Smooth muscle cell (in vitro differentiated cells): Measurements from ENCODE around the gene TMEM151B. TPM values are rescaled to one million over a fixed set of nuclear protein-coding genes. Genes with fewer than 3 reads are reported as not detected.

Experiments
- DNase-seq: peaks from one replicate; lab custom pipeline; 2025; ENCODE audit not compliant: unreplicated experiment; lab: John Stamatoyannopoulos, UW
- H2AFZ ChIP-seq: fragments of 200-600 bp; sonication (generic); 2 replicates; pipeline ENCODE4 v1.6.0; 2016; ENCODE audit warnings: antibody characterized with exemption, low read depth, mild to moderate bottlenecking
- H3F3A ChIP-seq: fragments of 200-600 bp; sonication (generic); 2 replicates; pipeline ENCODE4 v1.6.0; 2017; ENCODE audit warnings: antibody characterized with exemption, low read depth
- H3K27ac ChIP-seq: fragments of 200-600 bp; sonication (generic); 2 replicates; pipeline ENCODE4 v1.5.1; 2016; ENCODE audit warnings: low read depth, mild to moderate bottlenecking
- H3K27me3 ChIP-seq: fragments of 200-600 bp; sonication (generic); 2 replicates; pipeline ENCODE4 v1.6.1; 2016; ENCODE audit warnings: low read depth, mild to moderate bottlenecking
- H3K36me3 ChIP-seq: fragments of 200-600 bp; sonication (generic); 2 replicates; pipeline ENCODE4 v1.5.1; 2016; ENCODE audit warnings: low read depth
- H3K4me1 ChIP-seq: fragments of 200-600 bp; sonication (generic); 2 replicates; pipeline ENCODE4 v1.5.1; 2016; ENCODE audit warnings: low read depth
- H3K4me2 ChIP-seq: fragments of 200-600 bp; sonication (generic); 2 replicates; pipeline ENCODE4 v1.6.0; 2016; ENCODE audit warnings: mild to moderate bottlenecking
- H3K4me3 ChIP-seq: fragments of 200-600 bp; sonication (generic); 2 replicates; pipeline ENCODE4 v1.5.1; 2016; ENCODE audit warnings: mild to moderate bottlenecking
- H3K79me2 ChIP-seq: fragments of 200-600 bp; sonication (generic); 2 replicates; pipeline ENCODE4 v1.6.0; 2016; ENCODE audit warnings: low read depth, mild to moderate bottlenecking
- H3K9ac ChIP-seq: fragments of 200-600 bp; sonication (generic); 2 replicates; pipeline ENCODE4 v1.6.0; 2016; ENCODE audit warnings: low read depth
- H3K9me3 ChIP-seq: fragments of 200-600 bp; sonication (generic); replicated peaks from 2 replicates; pipeline ENCODE4 v1.5.1; 2016; ENCODE audit warnings: low read depth
- H4K20me1 ChIP-seq: fragments of 200-600 bp; sonication (generic); 2 replicates; pipeline ENCODE4 v1.6.0; 2016; ENCODE audit warnings: low read depth
- WGBS: methylation state at CpG from one replicate; pipeline ENCODE4 v1.1.7; 2016; ENCODE audit warnings: low lambda C conversion rate; 5-methylcytosine and 5-hydroxymethylcytosine counted together
- polyA plus RNA-seq: library from polyadenylated mRNA; unstranded; fragments of >200 nt; fragmentation: Nextera tagmentation; extraction: Ambion mirVana; gene quantifications from 2 replicates; pipeline ENCODE4 v1.2.1, GENCODE V29; 2016
- total RNA-seq: library from RNA; depleted of rRNA; stranded (reverse); fragments of >200 nt; gene quantifications from 2 replicates; pipeline ENCODE4 v1.2.3, GENCODE V29; 2014
- TF ChIP-seq, protein P1 (sequence below): fragments of 200-600 bp; sonication (generic); IDR thresholded peaks from 2 replicates; pipeline ENCODE4 v1.5.1; 2017; ENCODE audit warnings: borderline replicate concordance, mild to moderate bottlenecking, antibody characterized with exemption; ENCODE audit not compliant: insufficient read depth, poor library complexity, severe bottlenecking

TMEM151B gene
- total and polyA plus RNA-seq, 2 experiments from 2014 or later, result not detected

DNA sequence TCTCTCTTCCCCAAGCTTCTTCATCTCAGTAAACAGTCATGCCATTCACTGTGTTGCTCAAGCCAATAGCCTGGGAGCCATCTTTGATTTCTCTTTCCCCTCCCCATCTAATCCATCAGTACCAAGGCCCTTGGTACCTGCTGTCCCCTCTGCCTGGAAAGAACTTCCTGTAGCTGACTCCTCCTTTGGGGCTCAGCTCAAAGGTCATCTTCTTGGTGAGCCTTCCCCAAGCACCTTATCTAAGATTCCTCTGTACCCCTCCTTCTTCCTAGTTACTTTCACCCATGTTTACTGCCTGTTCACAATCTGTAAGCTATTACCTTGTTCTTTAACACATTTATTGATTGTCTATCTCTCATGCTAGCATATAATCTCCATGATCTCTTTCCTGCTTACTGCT is 39.4 kb downstream of the TMEM151B start:
- no peak for DNase-seq
- H3K27me3 ChIP-seq, result no peaks in the 10 kb centered on the region
- H3K4me2 ChIP-seq, result no peak overlapping the region
- TF ChIP-seq, protein P1, sequence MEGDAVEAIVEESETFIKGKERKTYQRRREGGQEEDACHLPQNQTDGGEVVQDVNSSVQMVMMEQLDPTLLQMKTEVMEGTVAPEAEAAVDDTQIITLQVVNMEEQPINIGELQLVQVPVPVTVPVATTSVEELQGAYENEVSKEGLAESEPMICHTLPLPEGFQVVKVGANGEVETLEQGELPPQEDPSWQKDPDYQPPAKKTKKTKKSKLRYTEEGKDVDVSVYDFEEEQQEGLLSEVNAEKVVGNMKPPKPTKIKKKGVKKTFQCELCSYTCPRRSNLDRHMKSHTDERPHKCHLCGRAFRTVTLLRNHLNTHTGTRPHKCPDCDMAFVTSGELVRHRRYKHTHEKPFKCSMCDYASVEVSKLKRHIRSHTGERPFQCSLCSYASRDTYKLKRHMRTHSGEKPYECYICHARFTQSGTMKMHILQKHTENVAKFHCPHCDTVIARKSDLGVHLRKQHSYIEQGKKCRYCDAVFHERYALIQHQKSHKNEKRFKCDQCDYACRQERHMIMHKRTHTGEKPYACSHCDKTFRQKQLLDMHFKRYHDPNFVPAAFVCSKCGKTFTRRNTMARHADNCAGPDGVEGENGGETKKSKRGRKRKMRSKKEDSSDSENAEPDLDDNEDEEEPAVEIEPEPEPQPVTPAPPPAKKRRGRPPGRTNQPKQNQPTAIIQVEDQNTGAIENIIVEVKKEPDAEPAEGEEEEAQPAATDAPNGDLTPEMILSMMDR, result no peak
- no peak overlapping the region for H3K9ac ChIP-seq
- H3K36me3 ChIP-seq, result no peaks in the 10 kb centered on the region
- H3K4me3 ChIP-seq, result no peak overlapping the region
- no peak overlapping the region for H3K27ac ChIP-seq
- H3K79me2 ChIP-seq, result peaks cover 12% of the 10 kb centered on the region
- H3K4me1 ChIP-seq, result peaks cover 5% of the 10 kb centered on the region
- no peak overlapping the region for H2AFZ ChIP-seq
- no peaks in the 10 kb centered on the region for H4K20me1 ChIP-seq
- no peaks in the 10 kb centered on the region for H3K9me3 ChIP-seq
- H3F3A ChIP-seq, result no peaks in the 10 kb centered on the region

GRCh38 chr6:44310241-44310640 is 40.0 kb downstream of the TMEM151B start:
- Histone ChIP-seq H3K27ac (no peak overlapping the region), H3K79me2 (peaks cover 12% of the 10 kb centered on the region), H4K20me1 (no peaks in the 10 kb centered on the region), H3K4me2 (no peak overlapping the region), H3K27me3 (no peaks in the 10 kb centered on the region), H2AFZ (no peak overlapping the region), H3K4me1 (peaks cover 5% of the 10 kb centered on the region), H3K4me3 (no peak overlapping the region), H3K9ac (no peak overlapping the region), H3K9me3 (no peaks in the 10 kb centered on the region), H3K36me3 (no peaks in the 10 kb centered on the region), H3F3A (no peaks in the 10 kb centered on the region)
- WGBS, result 94% methylated on average over 3 of the region's 3 CpGs
- TF ChIP-seq, protein P1, result no peak
- DNase-seq, result no peak

- H2AFZ ChIP-seq, result no peak overlapping the region
- H3K4me2 ChIP-seq, result no peak overlapping the region
- H3K4me3 ChIP-seq, result no peak overlapping the region
- H3K79me2 ChIP-seq, result peaks cover 12% of the 10 kb centered on the region
- no peaks in the 10 kb centered on the region for H3K27me3 ChIP-seq
- H3K4me1 ChIP-seq, result peaks cover 5% of the 10 kb centered on the region
- H3K36me3 ChIP-seq, result no peaks in the 10 kb centered on the region
- DNase-seq, result no peak
- no peaks in the 10 kb centered on the region for H4K20me1 ChIP-seq
- TF ChIP-seq, protein P1, result no peak
- H3K9ac ChIP-seq, result no peak overlapping the region
- no peaks in the 10 kb centered on the region for H3F3A ChIP-seq
- 95% methylated on average over 2 of the region's 2 CpGs for WGBS
- H3K27ac ChIP-seq, result no peak overlapping the region
- no peaks in the 10 kb centered on the region for H3K9me3 ChIP-seq
Observed at GRCh38 chr6:44311304-44311703, 41.1 kb downstream of the TMEM151B start.

- H3K9me3 ChIP-seq, result no peaks in the 10 kb centered on the region
- no peaks in the 10 kb centered on the region for H4K20me1 ChIP-seq
- H3K27me3 ChIP-seq, result no peaks in the 10 kb centered on the region
- TF ChIP-seq, protein P1, result no peak
- WGBS, result 86% methylated on average over 3 of the region's 3 CpGs
- H3F3A ChIP-seq, result no peaks in the 10 kb centered on the region
- H3K27ac ChIP-seq, result no peak overlapping the region
- peak overlapping the region; percentile 97 for H3K4me3 ChIP-seq
- H3K4me1 ChIP-seq, result peaks cover 5% of the 10 kb centered on the region
- H3K79me2 ChIP-seq, result peaks cover 12% of the 10 kb centered on the region
- H2AFZ ChIP-seq, result no peak overlapping the region
- peak overlapping the region; percentile 87 for H3K9ac ChIP-seq
- DNase-seq, result no peak
- H3K36me3 ChIP-seq, result no peaks in the 10 kb centered on the region
- H3K4me2 ChIP-seq, result peak overlapping the region; percentile 93
Observed at GRCh38 chr6:44311767-44312166, 41.5 kb downstream of the TMEM151B start.
